Activated CD4-positive, alpha-beta T cell treated with anti-CD3 and anti-CD28 coated beads, Interleukin-2, amount 50 U/mL, for 24 hours (primary cell): ENCODE measurements around the gene FAM241B.
A peak's percentile ranks its signal among the peaks of the same experiment; 100 is the strongest.

Experiments used
- DNase-seq, 2 donors: peaks; one replicate each; pipeline ENCODE4 v3.0.0-alpha.2; 2020; ENCODE audit warnings: low read depth in 1 of 2, low spot score in 1 of 2

The FAM241B gene, protein sequence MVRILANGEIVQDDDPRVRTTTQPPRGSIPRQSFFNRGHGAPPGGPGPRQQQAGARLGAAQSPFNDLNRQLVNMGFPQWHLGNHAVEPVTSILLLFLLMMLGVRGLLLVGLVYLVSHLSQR

DNA sequence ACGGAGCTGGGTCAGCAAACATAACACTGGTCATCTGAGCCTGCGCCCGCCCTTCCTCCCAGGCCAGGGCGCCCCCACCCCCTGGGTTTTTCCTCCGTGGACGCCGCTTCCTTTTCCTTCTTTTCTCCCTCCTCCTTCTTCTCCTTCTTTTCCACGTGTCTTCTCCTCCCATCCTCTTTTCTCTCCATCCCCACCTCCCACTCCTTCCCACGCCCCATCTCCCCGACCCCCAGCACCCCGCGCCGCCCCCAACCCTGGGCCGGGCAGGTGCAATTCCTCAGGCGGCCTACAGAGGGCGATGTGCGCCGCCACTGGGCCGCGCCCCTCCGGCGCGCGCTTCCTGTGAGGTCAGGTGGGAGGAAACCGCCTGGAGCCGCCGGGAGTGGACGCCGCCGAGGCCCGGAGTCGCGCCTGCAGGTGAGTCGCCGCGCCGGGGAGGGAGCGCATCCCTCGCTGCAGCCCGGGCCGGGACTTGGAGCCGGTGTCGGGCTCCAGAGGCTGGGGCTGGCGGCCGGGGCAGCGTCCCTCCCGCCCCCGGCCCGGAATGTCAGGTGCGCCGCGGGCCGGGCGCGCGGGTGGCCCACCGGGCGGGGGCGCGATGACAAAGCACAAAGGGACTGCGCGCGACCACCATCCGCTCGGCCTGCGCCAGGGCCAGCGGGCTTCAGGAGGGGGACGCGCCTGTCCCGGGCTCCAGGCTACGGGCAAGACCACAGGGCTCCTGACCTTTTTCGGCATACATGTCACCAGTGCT, at the start of gene FAM241B:
FAM241B (plus strand) TSS at position 351 of the 754 bp plus-strand sequence. CDS start 1,497 bp downstream, outside the sequence.
- DNase-seq: peak; percentile 57 to 63

DNA sequence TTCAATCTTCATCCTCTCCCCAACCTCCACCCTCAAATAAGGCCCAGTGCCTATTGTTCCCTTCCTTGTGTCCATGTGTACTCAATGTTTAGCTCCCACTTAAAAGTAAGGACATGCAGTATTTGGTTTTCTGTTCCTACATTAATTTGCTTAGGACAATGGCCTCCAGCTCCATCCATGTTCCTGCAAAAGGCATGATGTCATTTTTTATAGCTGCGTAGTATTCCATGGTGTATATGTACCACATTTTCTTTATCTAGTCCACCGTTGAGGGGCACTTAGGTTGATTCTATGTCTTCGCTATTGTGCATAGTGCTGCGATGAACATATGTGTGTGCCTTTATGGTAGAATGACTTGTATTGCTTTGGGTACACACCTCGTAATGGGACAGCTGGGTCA, 49.6 kb upstream of the FAM241B start:
- DNase-seq: no peak

DNA sequence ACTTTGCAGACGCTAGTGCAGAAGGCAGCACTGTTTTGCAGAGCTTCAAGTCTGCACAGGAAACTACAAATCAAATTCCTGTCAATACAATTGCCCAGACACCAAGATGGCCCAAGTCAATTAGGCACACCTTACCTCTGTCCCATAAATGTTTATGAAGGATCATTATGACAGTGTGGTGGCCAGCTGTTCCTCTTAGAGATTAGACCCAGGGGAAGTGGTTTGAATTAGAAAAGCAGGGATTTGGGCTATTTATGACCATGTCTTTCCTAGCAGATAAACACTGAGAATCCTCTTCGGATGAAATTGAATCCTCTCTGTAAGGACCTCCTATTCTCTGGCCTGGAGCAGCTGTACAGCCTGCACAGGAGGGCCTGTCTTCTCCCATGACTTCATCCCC, 46.9 kb upstream of the FAM241B start:
- no peak for DNase-seq

DNA sequence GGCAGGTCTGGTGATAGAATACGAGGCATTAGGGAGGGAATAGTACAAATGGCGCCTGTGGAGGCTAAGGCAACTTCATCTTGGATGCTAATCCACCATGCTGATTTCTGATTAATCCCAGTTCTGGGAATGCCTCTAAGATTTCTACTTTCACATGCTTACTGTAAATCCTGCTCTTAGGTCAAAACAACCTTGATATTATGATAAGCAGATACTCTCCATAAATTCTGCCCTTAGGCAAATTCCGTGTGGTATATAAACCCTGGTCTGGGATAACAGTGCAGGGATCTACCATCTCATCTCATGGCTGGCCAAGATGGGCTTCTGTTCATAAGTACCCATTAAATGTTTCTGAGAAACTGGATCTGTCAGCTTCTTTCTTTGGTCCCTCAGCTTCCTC, 45.4 kb upstream of the FAM241B start:
- no peak for DNase-seq

DNA sequence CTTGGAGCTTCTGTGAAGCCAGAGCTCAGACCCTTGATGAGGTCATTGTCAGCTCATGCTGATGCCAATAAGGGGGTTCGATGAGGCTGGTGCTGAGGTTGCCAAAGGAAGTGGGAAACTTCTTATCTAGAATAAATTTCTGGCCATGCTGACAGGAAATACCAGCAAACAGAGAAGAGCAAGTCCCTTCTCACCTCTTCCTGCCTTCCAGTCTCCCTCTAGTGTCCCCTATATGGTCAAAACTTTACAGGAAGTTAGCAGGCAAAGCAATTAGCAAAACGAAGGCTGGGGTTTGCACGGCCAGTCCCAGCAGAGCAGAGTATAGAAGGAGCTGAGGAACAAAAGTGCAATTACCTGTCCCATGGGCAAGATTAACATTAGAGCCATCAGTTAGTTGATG, 41.7 kb upstream of the FAM241B start:
- DNase-seq: no peak

DNA sequence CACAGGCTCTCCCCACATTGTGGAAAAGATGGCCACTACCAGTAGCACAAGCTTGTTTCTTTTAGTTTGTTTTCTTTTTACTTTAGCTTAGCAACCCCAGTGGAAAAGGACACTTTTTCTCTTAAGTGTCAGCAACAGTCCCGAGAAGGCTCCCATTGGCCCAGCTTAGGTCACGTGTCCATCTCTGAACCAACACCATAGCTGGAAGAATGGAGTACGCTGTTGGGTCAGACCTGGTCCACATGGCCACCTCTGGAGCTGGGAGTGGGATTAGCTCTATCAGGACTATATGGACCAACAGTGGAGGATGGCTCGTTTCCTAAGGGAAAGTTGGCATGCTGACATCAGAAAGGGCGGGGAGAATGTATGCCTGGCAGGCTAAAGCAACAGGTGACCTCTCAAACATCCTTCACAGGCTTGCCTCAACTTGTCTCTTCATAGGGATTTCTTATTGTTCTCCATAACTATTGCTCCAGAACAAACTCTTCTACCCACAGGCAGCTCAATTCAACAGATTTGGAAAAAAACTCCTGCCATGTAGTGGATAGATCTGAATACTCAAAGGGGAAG, 29.2 kb upstream of the FAM241B start:
- no peak for DNase-seq

DNA sequence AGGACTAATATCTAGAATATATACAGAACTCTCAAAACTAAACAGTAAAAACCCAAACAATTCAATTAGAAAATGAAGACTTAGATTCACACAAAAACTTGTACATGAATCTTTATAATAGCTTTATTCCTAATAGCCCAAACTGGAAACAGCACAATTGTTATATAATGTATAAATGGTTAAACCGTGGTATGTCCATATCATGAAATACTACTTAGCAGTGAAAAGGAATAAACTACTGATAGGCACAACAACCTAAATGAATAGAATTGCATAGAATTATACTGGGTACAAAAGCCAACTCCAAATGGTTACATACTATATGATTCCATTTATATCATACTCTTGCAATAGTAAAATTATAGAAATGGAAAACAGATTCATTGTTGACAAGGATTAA, 21.0 kb upstream of the FAM241B start:
- DNase-seq: no peak

DNA sequence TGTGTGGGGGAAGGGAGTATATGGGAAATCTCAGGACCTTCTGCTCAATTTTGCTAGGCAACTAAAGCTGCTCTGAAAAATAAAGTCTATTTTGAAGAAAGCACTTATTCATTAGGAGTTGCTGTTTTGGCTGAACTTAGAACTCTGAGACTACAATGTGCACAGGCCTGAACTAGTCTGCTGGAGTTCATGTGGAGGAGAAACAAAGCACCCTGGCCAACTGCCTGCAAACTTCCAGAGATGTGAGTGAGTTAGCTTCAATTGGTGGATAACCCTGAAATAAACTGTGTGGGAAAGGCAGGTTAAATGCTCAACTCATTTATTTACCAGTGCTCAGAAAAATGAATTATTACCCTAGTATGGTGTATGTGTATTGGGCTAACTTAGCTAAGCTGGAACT, 17.3 kb upstream of the FAM241B start:
- no peak for DNase-seq

DNA sequence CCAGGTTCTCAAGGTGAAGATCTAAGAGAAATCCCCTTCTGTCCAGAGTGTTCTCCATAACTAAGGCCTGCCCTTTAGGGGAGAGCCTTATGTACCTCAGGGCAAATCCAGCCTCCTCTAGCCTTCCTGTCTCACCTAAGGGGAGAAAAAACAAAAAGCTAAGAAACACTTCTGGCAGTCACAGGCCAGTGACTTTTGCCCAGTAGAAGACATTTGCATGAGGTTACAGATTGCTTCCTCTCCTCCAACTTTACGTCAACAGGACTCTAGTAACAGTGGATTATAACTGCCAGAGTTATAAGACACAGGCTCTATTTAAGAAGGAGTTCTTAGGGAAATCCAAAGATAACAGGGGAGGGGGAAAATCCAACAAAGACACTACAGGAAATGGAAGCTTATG, 15.9 kb upstream of the FAM241B start:
- no peak for DNase-seq

DNA sequence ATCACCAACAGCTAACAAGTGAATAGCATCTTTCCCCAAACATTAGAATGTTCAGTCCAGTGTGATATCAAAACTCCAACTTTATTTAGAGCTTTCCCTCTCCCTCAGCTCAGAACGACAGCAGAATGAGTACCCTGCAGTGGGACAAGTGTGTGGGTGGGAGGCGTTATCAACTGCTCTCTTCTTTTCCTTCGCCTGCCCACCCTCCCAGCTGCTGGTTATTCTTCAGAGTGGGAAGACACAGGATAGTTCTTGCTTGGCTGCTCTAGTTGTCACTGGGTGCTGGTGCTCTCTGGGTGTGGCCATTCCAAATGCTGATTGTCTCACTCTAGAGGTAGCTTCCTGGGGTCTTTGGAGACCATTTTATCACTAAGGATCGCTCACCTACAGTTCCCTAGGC, 13.7 kb upstream of the FAM241B start:
- no peak for DNase-seq

DNA sequence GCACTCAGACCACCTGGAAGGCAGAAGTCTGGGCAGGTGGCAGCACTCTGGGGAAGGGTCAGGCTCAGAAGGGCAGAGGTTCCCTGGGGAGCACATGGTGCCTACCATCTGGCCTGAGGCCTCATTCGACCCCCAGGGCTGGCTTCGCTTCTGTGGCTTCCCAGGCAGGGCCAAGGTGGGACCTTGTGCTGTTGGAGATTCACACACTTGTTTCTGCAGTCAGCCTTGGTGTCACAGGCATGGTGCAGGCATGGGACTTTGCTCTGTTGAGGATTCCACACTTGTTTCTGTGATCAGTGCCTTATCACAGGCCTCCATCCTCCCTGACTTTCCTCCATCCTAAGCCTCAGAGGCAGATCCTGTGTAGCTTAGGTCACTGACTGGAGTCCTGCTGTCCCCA, 11.3 kb upstream of the FAM241B start:
- no peak for DNase-seq

DNA sequence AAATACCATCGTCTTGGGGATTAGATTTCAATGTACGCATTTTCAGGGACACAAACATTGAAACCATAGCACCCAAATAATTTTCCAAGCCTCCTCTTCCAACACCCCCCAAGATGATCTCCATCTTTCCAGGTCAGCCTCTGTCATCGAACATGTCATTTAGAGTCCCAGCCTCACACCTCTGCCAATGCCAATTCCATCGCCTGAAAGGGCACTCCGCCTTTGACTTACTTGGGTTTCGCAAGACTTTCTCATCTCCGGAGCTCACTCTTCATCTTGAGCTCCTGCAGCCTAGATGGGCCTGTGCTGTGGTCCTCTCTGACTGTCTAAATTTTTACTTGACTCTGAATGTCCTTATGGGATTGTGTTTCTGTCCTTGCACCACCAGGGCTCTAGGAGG, 10.4 kb upstream of the FAM241B start:
- no peak for DNase-seq

DNA sequence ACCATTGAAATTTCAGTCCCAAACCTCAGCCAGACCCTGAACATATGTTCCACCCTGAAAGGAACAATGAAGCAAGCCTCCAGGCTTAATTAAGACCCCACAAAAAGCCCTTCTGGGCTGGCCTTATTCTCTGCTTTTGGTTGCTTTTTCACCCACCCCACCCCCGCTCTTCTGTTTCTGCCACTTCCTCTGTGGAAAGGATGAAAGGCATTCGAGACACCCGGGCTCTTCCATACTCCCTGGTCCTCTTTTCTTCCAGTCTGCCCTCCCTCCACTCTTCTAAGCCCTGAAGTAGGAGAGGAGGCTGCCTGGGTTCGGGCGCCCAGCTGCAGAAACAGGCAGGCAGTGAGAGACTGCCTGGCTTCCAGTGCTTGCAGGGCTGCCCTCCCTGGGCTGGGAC, 9.4 kb upstream of the FAM241B start:
- DNase-seq: no peak

DNA sequence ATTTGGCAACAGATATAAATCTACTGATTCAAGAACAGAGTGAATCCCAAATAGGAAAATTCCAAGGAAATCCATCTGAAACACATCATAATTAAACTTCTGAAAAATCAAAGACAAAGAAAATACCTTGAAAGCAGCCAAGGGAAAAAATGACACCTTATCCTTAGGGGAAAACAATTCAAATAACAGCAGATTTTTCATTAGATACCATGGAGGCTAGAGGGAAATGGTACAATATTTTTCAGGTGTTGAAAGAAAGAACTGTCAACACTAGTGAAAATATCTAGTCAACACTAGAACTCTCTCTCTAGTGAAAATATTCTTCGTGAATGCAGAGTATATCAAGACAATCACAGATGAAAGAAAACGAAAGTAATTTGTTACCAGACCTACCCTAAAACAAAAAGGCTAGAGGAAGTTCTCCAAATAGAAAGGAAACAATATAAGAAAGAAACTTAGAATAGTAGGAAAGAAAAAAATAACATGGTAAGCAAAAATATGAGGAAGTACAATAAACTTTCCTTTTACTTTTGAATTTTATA, 5.7 kb upstream of the FAM241B start:
- no peak for DNase-seq

DNA sequence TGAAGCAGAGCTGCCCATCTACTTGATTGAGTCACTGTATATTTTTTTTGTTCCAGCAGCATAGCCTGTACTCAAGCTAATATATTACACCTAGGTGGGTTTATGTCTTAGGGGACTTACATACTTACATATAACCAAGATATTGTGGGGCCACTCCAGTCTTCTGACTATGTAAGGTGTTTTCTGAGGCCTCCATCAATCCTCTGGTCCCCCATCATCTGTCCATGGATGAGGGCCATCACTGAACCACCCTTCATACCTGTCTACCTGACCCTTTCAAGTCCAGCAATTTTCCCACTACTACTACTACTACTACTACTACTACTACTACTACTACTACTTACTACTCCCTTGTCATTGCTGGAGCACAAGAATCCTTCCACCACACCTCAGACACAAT, 3.2 kb upstream of the FAM241B start:
- DNase-seq: no peak

DNA sequence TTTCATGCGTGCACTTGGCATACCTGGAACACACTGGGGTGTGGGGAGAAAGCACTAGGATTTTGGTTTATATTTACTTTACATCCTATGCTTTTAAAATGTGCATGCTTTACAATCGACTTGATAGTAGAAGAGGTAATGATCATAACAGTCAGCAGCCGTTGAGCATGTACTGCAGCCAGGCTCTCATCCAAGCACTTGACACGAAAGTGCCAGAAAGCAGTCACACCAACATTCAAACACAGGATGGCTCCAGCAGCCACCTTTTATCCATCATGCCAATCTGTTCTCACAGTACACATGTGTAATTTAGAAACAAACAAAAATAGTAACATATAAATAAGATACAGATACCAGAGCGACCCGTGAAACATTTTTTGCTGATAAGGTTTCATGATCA, 1.2 kb upstream of the FAM241B start:
- no peak for DNase-seq

DNA sequence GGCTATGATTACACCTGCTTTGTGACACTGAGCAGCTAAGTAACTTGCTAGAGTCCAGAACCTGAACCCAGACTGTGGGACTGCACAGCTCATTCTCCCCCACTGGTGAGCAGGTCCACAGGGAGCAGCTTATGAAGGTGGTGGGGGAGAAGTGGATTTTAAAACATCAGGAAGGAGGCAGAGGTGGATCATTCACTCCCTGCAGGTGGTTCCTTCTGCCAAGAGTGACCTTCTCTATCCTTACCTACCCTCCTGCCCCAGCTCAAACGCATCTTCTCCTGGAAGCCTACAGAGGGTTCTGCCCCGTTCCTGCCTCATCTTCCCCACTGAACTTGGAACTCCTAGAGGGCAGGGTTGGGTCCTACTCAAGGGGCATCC, 539 bp upstream of the FAM241B start:
- DNase-seq: no peak

DNA sequence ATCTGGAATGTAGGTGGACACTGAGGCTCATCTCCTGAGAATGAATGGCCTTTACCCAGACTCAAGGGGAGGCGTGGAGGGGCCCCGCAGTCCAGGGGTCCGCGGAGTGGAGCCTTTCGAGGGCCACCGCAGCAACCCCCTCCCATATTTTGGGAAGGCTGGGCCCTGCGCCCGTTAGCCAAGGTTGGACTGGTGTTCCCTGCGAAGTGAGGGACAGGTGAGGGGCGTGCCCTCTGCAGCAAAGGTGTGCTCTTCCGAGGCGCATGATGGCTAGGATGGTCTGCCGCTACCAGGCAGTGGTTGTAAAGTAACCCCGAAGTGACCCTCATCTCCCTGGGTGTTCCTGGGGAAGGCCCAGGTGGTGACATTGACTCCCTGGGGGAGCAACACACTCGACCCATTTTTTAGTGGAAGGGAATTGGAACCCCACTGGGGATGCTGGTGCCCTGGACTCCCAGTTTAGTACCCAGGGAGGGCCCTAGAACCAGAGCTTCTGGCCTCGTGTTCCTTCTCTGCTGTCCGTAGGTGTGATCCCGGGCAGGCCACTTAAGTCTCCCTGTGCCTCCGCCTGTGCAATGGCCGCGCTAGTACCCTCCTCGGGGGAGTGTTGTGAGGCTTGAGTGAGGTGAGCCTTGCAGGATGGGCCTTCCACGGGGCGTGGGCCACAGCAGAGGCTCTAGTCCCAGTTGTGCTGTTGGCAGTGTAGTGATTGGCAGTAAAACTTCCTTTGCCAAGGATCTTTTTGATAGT, 779 bp downstream of the FAM241B start:
- DNase-seq: no peak

DNA sequence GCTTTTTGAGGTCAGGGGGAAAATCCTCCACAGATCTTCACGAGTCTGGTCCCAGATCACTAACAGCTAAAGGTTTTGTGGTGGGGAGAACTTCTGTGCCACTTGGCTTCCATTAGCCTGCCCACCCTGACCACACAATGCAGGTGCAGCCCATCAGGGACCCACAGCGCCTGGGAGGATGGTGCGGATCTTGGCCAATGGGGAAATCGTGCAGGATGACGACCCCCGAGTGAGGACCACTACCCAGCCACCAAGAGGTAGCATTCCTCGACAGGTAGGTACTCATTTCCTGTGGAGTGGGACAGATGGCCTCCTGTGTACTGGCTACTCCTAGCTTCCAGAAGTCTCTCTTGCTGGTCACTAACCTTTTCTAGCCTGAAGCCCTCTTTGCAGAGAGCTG, 1.5 kb downstream of the FAM241B start:
- DNase-seq: no peak

DNA sequence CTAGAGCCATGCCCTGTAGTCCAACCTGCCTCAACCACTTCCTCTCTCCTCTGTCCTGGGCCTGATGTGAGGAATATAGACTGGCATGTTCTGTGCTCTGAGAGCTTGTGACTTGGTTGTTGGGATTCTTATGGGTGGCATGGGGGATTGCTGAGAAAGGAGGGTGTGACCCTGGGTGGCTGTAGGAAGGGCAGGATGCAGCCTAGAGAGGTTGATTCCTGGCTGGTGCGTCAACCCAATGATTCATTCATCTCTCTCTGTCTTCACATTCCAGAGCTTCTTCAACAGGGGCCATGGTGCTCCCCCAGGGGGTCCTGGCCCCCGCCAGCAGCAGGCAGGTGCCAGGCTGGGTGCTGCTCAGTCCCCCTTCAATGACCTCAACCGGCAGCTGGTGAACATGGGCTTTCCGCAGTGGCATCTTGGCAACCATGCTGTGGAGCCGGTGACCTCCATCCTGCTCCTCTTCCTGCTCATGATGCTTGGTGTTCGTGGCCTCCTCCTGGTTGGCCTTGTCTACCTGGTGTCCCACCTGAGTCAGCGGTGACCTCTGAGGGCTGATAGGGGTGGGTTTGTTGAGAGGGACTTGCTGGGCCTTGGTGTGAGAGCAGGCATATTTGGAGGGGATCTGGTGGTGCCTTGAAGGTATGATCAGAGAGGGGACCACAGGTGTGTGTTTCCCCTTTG, 2.6 kb downstream of the FAM241B start:
- DNase-seq: no peak
